Nephron (organoid): ENCODE data around the gene OMP.

ENCODE experiments used
- H3K27ac Mint-ChIP-seq, 3 experiments: 2 replicates each; pipeline ENCODE4 v1.8.0; 2020; ENCODE audit warnings: mixed read lengths in 3 of 3, mild to moderate bottlenecking in 2 of 3, moderate library complexity in 1 of 3
- H3K27me3 Mint-ChIP-seq: 2 replicates; pipeline ENCODE4 v1.8.0; 2021; ENCODE audit warnings: low read depth, mild to moderate bottlenecking, moderate library complexity, mixed read lengths
- H3K36me3 Mint-ChIP-seq: 2 replicates; pipeline ENCODE4 v1.8.0; 2020; ENCODE audit warnings: low read depth, mixed read lengths
- H3K4me1 Mint-ChIP-seq: 2 replicates; pipeline ENCODE4 v1.8.0; 2020; ENCODE audit warnings: mixed read lengths
- H3K4me3 Mint-ChIP-seq, 3 experiments: 2 replicates each; pipeline ENCODE4 v1.8.0; 2020; ENCODE audit warnings: mild to moderate bottlenecking in 3 of 3, mixed read lengths in 3 of 3, moderate library complexity in 2 of 3
- H3K9me3 Mint-ChIP-seq: 2 replicates; pipeline ENCODE4 v1.8.0; 2020; ENCODE audit warnings: mixed read lengths
- CTCF ChIP-seq, 3 experiments: fragments of 200-600 bp; sonication (generic); IDR thresholded peaks; one replicate each; pipeline ENCODE4 v1.5.0; 2021; ENCODE audit warnings: antibody characterized with exemption in 3 of 3; ENCODE audit not compliant: unreplicated experiment in 3 of 3

Gene OMP

DNA sequence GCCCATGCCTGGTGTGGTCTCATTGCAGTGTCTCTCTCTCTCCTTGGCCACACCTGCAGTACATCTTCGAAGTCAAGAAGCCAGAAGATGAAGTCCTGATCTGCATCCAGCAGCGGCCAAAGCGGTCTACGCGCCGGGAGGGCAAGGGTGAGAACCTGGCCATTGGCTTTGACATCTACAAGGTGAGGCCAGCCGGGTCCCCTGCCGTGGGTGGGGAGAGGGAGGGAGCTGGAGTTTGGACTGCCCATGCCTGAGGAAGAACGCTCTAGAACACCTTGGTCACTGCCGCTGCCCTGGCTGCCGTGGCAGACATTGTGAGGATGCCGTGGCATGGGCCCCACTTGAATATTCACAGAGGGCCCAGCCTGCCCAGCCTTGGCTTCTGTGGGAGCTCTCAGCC is 16.3 kb downstream of the OMP start:
- H3K27ac Mint-ChIP-seq = no peak overlapping the region
- no peaks in the 10 kb centered on the region for H3K4me1 Mint-ChIP-seq
- TF ChIP-seq CTCF (IDR thresholded peaks at IDR 0.05; ENCODE audit: unreplicated experiment in 3 of 3) = no peak
- no peak overlapping the region for H3K4me3 Mint-ChIP-seq
- peaks cover 5% of the 10 kb centered on the region for H3K27me3 Mint-ChIP-seq
- peaks cover 14% of the 10 kb centered on the region for H3K36me3 Mint-ChIP-seq
- no peaks in the 10 kb centered on the region for H3K9me3 Mint-ChIP-seq

DNA sequence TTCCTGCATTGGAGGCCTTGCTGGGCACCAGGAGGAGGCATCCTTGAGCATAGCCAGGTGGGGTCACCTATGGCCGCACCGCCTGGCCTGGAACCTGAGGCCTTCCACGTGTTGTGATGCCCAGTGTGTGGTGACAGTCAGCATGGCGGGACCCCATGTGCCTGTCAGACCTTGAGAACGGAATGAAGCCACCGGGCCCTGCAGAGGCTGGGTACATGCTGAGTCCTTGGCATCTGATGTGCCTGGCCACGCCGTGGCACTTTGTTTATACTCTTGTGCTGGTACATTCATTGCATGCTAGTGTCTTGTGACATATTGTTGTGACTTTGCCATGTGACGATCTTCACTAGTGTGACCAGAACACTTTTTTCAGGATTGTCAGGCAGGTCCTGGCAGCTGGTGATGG is 16.9 kb downstream of the OMP start:
- H3K4me1 Mint-ChIP-seq = no peaks in the 10 kb centered on the region
- no peak overlapping the region for H3K4me3 Mint-ChIP-seq
- no peak for TF ChIP-seq CTCF (IDR thresholded peaks at IDR 0.05; ENCODE audit: unreplicated experiment in 3 of 3)
- no peaks in the 10 kb centered on the region for H3K9me3 Mint-ChIP-seq
- no peak overlapping the region for H3K27ac Mint-ChIP-seq
- H3K27me3 Mint-ChIP-seq = peaks cover 5% of the 10 kb centered on the region
- H3K36me3 Mint-ChIP-seq = peaks cover 19% of the 10 kb centered on the region

GRCh38 chr11:77120571-77120970 is 17.9 kb downstream of the OMP start:
- Mint-ChIP-seq H3K4me3 (no peak overlapping the region), H3K4me1 (peaks cover 4% of the 10 kb centered on the region), H3K27me3 (peaks cover 5% of the 10 kb centered on the region), H3K27ac (no peak overlapping the region), H3K36me3 (peaks cover 19% of the 10 kb centered on the region), H3K9me3 (no peaks in the 10 kb centered on the region)
- no peak for TF ChIP-seq CTCF (IDR thresholded peaks at IDR 0.05; ENCODE audit: unreplicated experiment in 3 of 3)

- Mint-ChIP-seq H3K4me3 (no peak overlapping the region), H3K9me3 (no peaks in the 10 kb centered on the region), H3K36me3 (peaks cover 19% of the 10 kb centered on the region), H3K27ac (no peak overlapping the region), H3K27me3 (peaks cover 5% of the 10 kb centered on the region), H3K4me1 (peaks cover 5% of the 10 kb centered on the region)
- no peak for TF ChIP-seq CTCF (IDR thresholded peaks at IDR 0.05; ENCODE audit: unreplicated experiment in 3 of 3)
Observed at GRCh38 chr11:77121096-77121640, 18.5 kb downstream of the OMP start.

DNA sequence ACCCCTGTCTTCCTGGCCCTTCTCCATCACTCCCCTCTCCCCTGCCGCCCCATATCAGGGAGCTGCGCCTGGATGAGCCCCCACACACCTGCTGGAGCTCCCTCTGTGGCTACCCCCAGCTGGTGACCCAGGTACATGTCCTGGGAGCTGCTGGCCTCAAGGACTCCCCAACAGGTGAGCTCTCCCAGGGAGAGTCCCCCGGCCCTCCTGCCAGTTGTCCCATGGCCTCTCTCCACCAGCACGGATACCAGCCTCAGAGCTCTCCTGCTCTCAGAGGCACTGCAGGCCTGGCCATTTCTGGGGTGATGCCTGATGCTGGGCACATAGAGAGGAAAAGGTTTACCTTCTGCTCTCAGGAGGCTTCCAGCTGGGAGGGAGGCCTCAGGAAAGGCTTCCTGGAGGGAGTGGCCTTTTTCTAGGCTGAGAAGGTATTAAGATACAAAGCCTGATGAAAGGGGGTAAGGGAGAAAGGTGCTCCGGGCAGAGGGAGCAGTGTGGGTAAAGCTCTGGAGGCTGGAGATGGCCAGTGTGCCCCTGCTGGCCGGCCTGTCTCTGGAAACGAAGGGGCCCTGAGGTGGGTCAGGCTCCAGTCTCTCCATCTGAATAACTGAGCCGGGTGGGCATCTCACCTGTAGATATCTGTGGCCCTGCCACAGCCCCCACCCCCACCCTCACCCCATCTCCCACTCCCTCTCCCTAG is 19.4 kb downstream of the OMP start:
- no peak for TF ChIP-seq CTCF (IDR thresholded peaks at IDR 0.05; ENCODE audit: unreplicated experiment in 3 of 3)
- peaks cover 19% of the 10 kb centered on the region for H3K36me3 Mint-ChIP-seq
- peaks cover 9% of the 10 kb centered on the region for H3K27me3 Mint-ChIP-seq

More for the DNA sequence above, 19.4 kb downstream of the OMP start:
- no peak overlapping the region for H3K27ac Mint-ChIP-seq
- no peaks in the 10 kb centered on the region for H3K9me3 Mint-ChIP-seq
- H3K4me1 Mint-ChIP-seq = peaks cover 10% of the 10 kb centered on the region
- H3K4me3 Mint-ChIP-seq = no peak overlapping the region
